HG03135 (cell line): ENCODE data around the gene BTG2.

Experiments used
- ATAC-seq: cut with Tn5 transposase; IDR thresholded peaks from one replicate; pipeline ENCODE4 v1.9.1; 2021; ENCODE audit warnings: mild to moderate bottlenecking, moderate library complexity; ENCODE audit not compliant: unreplicated experiment

Gene BTG2

DNA sequence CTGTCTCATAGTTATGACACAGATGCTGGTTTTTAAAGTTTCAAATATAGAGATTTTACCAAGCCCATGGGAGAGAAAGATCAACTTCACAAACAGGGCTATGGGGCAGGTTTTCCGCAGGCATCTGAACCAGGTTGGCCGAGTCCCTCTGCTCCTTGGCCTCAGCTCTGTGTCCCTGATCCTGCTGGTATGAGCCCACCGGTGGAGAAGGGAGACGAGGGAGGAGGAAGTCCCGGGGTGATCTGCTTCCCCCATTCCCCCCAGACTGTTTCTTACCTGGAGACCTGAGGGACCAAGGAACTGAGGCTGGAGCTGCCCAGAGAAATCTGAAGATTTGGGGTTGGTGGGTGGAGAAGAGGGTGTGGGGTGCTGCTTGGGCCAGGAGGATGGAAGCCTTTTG is 28.9 kb upstream of the BTG2 start:
- no peak for ATAC-seq

DNA sequence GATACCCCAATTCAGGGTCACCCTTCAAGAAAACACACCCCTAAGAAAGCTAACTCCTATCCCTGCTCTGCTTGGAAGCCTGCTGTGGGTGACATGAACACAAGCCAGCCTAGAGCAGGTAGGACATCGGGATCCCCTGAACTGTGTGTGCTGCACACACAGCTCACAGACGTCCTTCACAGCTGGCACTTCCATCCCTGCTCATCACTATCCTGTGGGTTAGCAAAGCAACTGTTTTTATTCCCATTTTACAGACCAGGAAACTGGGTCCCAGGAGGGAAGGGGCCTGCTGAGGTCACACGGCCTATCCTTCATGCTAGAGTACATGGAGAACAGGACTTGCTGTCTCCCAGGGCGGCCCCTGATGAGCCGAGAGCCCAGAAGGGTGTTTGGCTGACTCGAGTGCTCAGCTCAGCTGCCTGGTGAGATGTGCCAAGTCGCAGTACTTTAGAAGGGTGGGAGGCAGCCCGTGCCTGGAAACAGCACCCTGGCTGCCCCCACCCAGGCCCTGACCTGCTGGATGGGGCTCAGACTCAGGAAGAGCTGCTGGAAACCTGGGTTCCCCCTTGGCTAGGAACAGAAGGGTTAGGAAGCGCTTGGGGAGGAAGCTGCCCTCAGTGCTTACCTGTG is 28.3 kb upstream of the BTG2 start:
- ATAC-seq: no peak

DNA sequence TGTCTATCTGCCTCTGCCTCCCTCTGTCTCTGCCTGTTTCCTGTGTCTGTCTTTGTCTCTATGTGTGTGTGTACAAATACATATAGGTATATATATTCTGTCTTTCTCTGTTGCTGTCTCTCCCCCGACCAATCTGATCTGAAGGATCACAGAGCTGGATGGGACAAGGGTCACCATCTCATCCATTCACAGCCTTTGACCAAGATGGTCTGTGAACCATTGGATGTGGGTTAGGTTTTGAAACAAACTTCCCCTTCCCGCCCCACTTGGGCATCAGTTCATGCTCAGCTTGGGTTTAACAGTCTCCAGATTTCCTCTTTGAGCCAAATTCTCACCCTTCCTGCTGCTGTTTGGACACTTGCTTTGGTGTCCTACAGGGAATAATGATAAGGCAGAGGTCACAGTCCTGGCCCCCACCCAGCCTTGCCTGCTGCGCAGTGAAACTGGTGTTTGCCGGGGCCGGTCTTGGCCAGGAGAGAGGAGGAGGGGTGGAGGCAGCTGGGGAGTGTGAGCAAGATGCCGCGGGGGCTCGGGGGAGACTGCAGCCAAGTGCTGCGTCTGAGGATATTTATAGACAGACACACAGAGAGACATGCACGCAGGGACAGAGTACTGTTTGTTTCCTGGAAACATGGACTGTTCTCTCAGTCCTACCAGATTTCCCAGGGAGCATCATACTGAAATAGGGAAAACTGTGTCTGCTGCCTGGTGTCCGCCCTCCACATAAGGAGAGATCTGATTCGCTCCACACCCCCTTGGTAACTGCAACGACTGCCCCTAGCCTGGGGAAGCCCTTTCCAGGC is 27.0 kb upstream of the BTG2 start:
- no peak for ATAC-seq

DNA sequence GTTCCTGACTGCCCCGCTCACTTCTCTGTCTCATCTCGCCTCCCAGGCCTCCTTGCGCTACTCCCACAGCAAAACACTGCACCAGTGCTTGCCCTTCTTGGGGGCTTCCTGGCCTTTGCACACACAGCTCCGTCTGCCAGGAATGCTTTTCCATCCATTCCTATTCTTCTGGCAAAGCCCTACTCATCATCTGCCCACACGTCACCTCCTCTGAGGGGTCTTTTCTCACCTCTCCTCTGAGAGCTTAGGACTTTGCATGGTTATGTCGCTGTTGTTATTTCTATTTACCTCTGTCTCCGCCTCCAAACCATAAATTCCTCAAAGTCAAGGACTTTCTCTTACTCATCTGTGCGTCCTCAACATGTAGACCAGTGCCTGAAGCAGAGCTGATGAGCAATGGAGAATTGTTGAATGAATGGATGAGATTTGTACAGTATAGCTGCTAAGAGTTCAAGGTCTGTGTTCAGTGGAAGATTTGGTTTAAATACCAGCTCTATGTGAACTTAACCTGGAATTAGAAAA is 26.4 kb upstream of the BTG2 start:
- ATAC-seq: no peak

DNA sequence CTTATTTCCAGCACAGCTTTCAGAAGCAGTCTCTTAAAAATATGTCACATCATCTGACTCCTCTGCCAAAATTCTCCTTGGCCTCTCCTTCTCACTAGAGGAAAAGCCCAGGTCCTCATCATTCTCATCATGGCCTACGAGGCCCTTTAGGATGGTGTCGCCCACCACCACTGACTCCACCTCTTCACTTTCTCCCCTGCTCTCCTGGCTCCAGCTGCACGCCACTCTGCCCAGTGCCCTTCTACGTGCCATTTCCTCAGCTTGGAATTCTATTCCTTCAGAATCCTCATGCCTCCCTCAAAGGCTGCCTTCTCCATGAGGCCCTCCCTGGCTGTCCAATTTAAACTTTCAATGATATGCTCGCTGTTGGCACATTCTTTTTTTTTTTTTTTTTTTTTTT is 25.3 kb upstream of the BTG2 start:
- ATAC-seq: no peak

DNA sequence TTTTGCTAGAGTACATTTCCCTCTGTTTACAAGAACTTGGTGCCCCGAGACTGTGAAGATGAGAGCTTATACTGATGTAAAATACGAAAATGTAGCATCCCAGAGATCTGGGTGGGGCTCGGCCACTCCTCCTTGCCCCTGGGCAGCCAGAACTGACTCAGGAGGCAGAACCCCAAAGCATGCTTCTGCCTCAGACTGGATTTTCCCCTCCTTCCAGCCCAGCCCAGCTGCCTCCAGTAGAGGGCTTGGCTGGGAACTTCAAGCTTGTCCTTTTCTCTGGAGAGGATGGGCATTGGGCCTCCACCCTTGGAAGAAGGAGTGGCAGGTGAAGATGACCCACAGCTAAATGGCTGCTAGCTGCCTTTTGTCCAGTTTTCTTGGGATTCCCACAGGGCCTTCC is 24.3 kb upstream of the BTG2 start:
- ATAC-seq: no peak

DNA sequence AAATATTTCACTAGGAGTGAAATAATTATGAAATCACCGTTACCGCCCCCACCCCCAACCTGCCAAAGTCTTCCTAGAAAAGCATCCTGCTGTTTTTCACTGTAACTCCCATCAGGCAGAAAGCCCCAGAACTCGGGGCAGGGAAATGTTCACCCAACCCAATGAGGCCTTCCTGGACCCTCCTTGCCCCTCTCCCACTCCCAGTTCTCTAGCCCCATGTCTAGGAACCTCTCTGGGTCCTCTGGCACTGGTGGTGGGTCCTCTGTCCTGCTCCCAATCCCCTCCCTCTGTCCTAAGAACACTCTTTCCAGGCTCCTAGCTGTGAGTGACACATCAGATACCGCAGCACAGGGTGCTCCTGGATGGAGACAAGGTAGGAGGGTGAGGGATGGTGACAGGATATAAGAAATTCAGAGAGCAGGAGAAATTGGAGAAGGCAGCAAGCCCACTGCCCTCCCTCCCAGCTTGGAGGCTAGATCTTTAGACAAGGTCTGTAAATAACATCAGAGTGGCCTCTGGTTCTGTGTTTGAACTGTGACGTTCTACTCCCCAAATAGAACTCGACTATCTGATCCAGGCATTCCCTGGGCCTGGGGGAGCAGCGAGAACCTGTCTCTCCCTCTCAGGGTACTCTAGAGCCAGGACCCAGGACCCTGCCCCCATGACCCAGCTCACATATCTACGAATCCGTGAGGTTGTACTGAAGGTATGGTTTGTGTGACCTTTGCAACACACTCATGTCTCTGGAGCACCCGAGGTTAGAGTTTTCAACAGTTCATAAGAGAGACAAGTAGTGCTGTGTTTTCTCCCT is 23.3 kb upstream of the BTG2 start:
- no peak for ATAC-seq

DNA sequence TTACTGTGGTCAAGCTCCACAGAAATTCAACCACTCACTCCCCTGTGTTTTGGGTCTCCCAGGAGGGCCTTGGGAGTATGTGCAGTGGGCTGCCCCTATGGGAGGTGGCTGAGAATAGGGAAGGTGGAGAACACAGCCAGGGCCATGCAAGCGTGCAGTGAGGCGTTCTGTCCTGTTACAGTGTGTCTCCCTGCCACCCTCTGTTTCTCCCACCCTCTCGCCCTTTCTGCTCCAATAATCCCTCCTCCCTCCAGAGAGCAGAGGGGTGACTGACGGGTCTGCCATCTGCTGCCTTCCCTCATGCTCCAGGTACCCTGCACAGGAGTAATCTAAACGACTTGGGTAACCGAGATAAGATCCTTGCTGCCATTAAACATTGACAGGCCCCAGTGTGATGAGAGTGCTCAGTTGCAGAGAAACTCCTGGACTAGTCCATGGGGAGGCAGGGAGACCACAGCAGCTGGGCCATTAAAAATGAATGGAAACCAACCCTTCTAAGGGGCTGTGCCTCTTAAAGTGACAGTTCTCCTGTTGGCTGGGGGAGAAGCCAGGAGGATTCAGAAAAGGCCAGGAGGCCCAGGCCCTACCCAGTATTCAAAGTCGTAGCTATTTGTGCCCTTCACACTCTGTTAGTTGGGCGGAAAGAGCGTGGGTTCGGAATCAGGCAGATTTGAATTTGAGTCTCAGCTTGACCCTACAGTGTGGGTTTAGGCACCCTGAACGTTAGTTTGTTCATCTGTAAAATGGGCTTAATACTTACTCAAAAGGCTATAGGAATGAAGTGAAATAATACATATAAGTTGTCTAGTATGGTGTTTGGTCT is 22.4 kb upstream of the BTG2 start:
- no peak for ATAC-seq

DNA sequence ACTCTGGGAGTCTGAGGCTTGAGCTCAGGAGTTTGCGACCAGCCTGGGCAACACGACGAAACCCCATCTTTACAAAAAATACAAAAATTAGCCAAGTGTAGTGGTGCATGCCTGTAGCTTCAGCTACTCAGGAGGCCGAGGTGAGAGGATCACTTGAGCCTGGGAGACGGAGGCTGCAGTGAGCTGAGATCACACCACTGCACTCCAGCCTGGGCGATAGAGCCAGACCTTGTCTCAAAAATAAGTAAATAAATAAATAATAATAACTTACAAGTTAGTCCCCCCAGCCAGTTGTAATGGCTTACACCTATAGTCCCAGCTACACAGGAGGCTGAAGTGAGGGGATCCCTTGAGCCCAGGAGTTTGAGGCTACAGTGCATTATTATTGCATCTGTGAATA is 21.7 kb upstream of the BTG2 start:
- no peak for ATAC-seq

DNA sequence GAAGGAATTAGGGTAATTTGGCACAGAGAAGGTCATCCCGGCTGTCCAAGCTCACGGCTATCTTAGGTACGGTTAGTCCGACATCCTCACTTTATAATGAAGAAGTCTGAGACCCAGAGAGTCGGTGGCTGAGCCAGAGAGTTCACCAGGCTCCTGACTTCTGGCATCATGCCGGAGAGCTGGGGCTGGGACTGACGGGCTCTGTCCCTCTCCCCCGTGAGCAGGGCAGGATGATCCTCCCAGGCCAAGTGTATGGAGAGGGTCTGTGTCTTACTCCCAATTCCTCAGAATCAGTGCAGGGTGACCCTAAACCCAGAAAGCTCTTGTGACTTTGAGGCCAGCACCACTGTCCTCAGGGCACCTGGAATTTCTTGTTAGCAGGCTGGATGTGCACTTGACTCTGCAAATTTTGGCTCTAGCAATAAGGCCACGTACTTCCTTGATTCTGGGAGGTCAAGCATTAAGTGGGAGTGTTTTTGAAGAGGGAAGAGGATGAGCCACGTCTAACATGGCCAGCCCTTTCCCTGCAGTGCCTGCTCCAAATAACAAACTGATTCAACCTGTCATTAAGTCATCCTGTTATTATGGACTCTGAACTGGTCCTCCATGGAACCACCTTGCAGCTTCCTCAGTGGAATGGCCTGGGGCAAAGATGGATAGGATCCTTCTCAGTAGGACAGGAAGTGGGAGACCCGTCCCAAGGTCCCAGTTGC is 20.8 kb upstream of the BTG2 start:
- ATAC-seq: no peak

DNA sequence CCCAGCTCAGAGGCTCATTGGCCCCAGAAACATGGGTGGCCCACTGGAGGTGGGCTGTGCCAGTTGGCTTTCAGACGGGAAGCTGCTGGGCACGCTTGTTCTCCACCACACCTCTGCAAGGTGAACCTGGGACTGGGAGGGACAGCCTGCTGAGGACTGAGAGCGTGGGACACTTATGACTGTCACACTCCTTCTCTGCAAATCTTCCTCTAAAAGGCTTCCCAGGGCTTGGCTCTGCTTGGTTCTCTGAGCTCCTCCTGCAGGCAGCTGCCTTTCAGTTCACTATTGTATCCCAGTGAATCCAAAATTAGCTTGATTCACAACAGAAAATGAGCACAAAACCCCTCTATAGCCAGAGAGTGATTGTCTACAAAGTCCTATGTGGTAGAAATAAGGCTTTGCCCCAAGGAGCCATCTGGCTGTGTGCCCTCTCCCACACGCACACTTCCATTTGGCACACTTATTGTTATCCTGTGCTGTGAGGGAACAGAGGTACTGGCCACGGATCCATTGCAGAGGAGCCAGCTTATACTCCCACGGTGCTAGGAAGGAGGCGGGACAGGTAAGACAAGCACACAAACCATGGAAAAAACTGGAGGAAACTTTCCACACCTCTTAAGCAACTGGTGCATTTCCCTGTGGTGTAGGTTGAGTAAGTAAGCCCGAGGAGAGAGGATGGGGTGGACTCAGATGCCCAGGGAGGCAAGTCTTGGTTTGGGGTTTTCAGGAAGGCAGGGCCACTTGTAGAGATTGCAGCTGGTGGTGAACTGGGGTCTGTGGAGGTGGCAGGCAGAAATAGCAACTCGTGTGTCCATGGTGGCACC is 18.9 kb upstream of the BTG2 start:
- ATAC-seq: no peak

DNA sequence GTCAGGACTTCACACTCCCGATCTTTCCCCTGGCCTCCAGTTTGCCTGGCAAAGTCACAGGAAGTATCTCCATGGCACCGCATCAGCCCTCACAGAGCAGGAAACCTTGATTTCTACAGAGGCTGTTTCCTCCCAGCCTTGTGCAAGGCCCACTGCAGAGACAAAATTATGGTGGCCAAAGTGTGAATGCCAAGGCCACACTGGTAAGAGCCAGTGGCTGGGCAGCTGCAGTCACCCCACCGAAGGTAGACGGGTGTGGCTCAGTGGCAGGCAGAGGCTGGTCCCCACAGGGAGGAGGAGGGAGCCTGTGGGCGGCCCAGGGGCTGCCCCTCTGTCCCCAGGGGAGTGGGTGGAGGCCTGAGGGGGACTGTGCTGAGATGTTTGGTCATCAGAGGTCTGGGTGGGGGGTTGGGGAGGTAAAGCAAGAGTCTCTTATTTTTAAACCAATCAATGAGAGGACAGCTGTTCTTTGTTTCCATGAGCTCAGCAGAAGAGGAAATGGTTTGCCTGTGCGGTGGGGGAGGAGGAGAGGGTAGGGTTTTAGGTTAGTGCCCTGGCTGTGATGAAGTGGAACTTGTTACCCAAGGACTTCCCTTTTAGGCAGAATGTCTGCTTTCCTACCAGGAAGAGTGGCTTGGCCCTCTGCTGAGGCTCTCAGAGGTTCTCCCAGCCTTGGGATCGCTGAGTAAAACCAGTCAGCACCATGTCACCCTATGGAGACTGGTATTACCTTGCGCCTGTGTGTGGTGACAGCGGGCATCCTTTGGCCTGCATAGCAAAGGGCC is 18.0 kb upstream of the BTG2 start:
- peak; percentile 45 for ATAC-seq

DNA sequence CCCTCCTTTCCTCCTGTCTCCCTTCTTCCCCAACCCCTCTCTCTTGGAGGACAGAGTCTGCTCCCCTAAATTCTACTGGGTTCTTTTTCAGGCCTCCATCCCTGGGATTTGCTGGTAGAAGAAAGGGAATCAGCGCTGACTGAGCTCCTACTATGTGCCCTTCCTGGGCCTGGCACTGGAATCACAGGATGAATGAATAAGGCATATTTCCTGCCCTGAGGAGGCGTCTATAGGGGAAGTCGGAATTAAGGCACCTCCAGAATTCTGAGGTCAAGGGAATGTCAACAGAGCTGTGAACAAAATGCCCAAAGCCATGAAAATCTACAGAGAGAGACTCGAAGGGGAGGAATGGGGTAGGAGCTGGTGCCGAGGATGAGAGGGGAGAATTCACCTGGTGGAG is 17.4 kb upstream of the BTG2 start:
- ATAC-seq: no peak

DNA sequence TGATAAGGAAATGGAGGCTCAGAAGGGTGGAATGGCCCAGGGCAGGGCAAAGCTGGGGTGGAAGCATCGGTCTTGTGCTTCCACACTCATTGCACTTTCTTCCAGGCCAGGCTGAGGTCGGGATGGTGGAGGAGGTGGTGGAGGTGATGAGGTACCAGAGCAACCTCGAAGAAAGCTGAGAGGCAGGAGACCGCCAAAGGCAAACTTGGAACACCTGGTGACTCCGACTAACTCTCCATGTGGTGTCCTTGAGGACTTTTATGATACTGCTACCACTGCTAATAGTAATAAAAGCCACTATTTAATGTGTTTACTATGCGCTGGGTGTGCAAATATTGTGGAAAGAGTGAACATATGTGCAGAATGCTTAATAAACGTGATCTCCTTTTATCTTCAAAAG is 16.9 kb upstream of the BTG2 start:
- ATAC-seq: no peak

DNA sequence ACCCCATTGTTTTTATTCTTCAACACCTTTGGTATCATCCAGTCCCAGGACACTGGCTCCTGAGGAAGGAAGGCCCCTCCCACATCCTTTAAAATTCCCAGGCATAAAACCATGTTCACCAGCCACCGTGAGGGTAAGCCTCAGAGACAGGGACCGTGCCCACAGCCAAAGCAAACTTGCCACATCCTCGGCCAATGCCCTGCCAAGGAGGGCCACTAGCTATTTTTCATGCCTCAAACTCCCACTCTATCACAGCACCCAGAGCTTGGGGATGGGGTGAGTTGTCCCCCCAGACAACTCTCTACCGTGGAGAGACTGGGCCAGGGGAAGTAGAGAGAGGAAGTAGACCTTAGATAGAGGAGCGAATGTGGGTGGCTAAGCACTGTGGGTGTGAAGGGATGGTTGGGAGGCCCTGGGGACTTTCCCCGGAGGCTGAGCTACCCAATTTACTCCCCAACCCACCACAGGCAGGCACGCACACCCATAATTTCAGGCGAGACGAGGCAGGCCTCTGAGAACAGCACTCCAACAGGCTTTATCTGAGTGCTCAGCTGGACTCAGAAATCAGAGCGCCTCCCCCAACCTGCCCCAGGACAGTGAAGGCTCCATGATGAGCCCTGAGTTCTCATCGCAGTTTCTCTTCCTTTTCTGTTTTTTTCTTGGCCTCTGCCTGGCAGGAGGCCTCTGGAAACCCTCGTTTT is 15.9 kb upstream of the BTG2 start:
- peak; percentile 57 for ATAC-seq

DNA sequence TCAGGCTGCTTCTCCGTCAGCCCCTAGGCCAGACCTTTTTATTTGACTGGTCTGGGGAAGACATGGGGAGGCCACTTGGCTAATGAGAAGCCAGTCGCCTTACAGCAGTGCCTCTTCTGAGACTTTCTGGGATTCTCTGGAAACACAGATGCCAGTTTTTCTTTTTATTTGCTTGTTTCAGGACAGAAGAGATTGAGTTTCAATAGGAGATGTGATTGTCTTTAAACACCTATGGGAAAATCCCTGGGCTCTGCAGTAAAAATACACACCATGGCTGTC is 15.4 kb upstream of the BTG2 start:
- no peak for ATAC-seq

DNA sequence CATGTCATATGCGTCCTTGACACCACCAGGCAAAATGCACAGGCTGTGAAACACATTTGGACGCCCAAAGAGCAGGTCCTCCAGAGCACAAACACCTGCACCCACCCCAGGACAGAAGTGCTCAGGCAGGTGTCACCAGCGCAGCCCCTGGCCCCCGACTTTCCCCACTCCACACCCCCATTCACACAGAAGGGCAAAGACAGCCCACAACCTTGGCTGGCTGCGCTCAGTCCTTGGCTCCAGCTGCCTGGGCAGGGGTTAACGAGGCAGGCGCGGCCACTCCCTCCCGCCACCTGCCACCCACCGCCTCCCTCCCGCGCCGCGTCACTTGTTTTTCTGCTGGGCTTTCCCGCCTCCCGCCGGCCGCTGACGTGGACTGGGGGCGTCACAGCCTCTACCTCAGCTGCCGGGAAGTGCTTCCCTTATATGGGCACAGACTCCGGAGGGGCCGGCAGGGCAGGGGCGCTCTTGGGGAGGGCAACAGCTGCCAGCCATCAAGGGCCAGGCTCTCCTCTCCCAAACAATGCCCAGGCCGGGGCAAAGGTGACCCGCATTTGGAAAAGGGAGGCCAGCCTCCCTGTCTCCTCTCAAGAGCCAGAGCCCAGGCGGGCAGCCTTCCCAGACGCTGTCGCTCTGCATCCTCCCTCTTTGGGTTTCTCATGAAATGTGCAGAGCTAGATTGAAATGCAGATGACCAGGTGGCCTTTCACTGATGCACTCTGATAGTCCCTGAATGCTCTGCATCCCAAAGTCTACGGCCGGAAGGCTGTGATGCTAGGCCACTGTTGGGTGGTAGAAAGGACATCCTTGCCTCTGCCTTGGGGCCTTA is 14.8 kb upstream of the BTG2 start:
- peak; percentile 49 for ATAC-seq
